RWPE1 (cell line): ENCODE results near the gene PTBP3.
"Not testable (repeated sequence)": the region's sequence is repeated elsewhere in the genome, so short reads cannot be mapped to it uniquely, and the experiment has no call there.

Source experiments
- CTCF ChIA-PET: fragments of 350-600 bp; sonication (Branson Sonifier 250); formaldehyde crosslinking; extraction: SDS; loops from one replicate; lab custom pipeline; 2021; lab: Yijun Ruan, JAX
- POLR2A ChIA-PET: fragments of 400-600 bp; formaldehyde crosslinking; extraction: SDS; loops from one replicate; lab custom pipeline; 2020; ENCODE audit warnings: antibody characterized with exemption; ENCODE audit not compliant: low non-redundant PET; lab: Yijun Ruan, JAX
- DNase-seq: peaks from one replicate; pipeline ENCODE4 v3.0.0; 2012; ENCODE audit warnings: low spot score
- H3K27ac ChIP-seq: fragments of 450-650 bp; 2 replicates; pipeline ENCODE4 v1.5.1; 2017
- TF ChIP-seq, protein P1 (sequence below): fragments of 450-650 bp; conservative IDR thresholded peaks from 2 replicates; pipeline ENCODE4 v1.5.1; 2017; ENCODE audit warnings: low read depth, mild to moderate bottlenecking

The PTBP3 gene

DNA sequence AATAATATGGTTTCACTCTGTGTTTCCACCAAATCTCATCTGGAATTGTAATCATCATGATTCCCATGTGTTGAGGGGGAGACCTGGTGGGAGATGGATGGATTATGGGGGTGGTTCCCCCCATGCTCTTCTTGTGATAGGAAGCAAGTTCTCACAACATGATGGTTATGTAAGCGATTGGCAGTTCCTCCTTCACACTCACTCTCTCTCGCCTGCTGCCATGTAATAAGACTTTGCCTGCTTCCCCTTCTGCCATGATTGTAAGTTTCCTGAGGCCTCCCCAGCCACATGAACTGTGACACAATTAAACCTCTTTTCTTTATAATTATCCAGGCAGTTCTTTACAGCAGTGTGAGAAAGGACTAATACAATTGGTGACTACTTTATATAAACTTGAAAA, 48.4 kb downstream of the PTBP3 start:
- TF ChIP-seq, protein P1, sequence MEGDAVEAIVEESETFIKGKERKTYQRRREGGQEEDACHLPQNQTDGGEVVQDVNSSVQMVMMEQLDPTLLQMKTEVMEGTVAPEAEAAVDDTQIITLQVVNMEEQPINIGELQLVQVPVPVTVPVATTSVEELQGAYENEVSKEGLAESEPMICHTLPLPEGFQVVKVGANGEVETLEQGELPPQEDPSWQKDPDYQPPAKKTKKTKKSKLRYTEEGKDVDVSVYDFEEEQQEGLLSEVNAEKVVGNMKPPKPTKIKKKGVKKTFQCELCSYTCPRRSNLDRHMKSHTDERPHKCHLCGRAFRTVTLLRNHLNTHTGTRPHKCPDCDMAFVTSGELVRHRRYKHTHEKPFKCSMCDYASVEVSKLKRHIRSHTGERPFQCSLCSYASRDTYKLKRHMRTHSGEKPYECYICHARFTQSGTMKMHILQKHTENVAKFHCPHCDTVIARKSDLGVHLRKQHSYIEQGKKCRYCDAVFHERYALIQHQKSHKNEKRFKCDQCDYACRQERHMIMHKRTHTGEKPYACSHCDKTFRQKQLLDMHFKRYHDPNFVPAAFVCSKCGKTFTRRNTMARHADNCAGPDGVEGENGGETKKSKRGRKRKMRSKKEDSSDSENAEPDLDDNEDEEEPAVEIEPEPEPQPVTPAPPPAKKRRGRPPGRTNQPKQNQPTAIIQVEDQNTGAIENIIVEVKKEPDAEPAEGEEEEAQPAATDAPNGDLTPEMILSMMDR = no peak
- DNase-seq = no peak
- no peak overlapping the region for H3K27ac ChIP-seq
- POLR2A ChIA-PET = no interaction called here
- CTCF ChIA-PET = no interaction called here

DNA sequence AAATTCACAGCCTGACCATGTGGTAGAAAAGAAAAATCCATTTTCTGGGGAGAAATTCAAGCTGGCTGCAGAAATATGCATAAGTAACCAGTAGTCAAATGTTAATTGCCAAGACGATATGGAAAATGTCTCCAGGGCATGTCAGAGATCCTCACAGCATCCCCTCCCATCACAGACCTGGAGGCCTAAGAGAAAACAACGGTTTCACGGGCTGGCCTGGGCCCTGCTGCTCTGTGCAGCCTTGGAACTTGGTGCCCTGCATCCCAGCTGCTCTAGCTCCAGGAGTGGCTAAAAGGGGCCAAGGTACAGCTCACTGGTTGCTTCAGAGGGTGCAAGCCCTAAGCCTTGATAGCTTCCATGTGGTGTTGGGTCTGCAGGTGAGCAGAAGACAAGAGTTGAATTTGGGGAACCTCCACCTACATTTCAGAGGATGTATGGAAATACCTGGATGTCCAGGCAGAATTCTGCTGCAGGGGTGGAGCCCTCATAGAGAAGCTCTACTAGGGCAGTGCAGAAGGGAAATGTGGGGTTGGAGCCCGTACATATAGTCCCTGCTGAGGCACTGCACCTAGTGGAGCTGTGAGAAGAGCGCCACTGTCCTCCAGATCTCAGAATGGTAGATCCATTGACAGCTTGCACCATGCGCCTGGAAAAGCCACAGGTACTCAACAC, 49.7 kb downstream of the PTBP3 start:
- DNase-seq = no peak
- POLR2A ChIA-PET = no interaction called here
- TF ChIP-seq, protein P1 = no peak
- CTCF ChIA-PET = no interaction called here
- no peak overlapping the region for H3K27ac ChIP-seq

DNA sequence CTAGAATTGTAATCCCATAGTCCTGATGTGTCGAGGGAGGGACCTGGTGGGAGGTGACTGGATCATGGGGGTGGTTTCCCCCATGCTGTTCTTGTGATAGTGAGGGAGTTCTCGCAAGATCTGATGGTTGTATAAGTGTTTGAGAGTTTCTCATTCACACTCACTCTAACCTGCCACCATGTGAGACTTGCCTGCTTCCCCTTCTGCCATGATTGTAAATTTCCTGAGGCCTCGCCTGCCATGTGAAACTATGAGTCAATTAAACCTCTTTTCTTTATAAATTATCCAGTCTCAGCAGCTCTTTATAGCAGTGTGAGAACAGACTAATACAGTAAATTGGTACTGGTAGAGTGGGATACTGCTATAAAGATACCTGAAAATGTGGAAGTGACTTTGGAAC, 50.6 kb downstream of the PTBP3 start:
- CTCF ChIA-PET, H3K27ac ChIP-seq, POLR2A ChIA-PET: not testable (repeated sequence)

DNA sequence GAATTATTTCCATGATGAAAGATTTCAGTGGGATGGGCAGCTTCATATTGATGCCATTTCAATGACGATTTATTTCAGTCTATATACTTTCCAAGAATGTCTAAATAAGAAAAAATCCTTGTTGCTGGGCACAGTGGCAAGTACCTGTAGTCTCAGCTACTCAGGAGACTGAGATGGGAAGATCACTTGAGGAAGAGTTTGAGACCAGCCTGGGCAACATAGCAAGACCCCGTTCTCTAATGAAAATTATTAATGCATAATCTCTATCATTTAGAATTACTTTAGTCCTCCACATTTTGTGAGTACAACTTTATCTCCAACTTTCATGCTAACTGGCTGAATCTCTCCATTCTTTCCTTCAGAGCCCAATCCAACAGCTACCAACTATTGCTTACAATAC, 52.5 kb downstream of the PTBP3 start:
- H3K27ac ChIP-seq = no peak overlapping the region
- TF ChIP-seq, protein P1 = no peak
- ChIA-PET CTCF (interaction anchor here (0.5 to 0.6 kb wide), 2 partner anchors 20 to 747 kb away, joined by 3 read pairs; no protein-coding TSS in a partner anchor), POLR2A (no interaction called here)
- DNase-seq = no peak

More for the DNA sequence above, 50.6 kb downstream of the PTBP3 start:
- not testable (repeated sequence) for DNase-seq

- no peak for DNase-seq
- CTCF ChIA-PET = interaction anchor here (0.6 to 0.7 kb wide), 2 partner anchors 12 to 43 kb away, joined by 3 read pairs; no protein-coding TSS in a partner anchor
- no peak overlapping the region for H3K27ac ChIP-seq
- TF ChIP-seq, protein P1 = no peak
- POLR2A ChIA-PET = no interaction called here
These were observed 53.9 kb downstream of the PTBP3 start for GRCh38 chr9:112279501-112279900.

GRCh38 chr9:112278152-112278551, 55.3 kb downstream of the PTBP3 start:
- CTCF ChIA-PET = no interaction called here

GRCh38 chr9:112274600-112274999, 58.8 kb downstream of the PTBP3 start:
- no peak overlapping the region for H3K27ac ChIP-seq
- DNase-seq = no peak
- CTCF ChIA-PET = no interaction called here
- POLR2A ChIA-PET = no interaction called here
- TF ChIP-seq, protein P1 = no peak

More at GRCh38 chr9:112278152-112278551, 55.3 kb downstream of the PTBP3 start:
- TF ChIP-seq, protein P1 = no peak
- no peak for DNase-seq
- POLR2A ChIA-PET = no interaction called here
- no peak overlapping the region for H3K27ac ChIP-seq
